B cell (primary cell): ENCODE data around the gene RORC. TPM values are rescaled to one million over a fixed set of nuclear protein-coding genes. Genes with fewer than 3 reads are reported as not detected.

Experiments
- ATAC-seq: fragments of 200-7000 bp; cut with Tn5 transposase; one replicate; pipeline ENCODE4 v1.10.0; 2021; ENCODE audit warnings: low read depth, mild to moderate bottlenecking, moderate number of reproducible peaks, moderate library complexity
- CTCF ChIA-PET: fragments of 350-600 bp; sonication (Branson Sonifier 250); formaldehyde crosslinking; loops from one replicate; lab custom pipeline; 2021; ENCODE audit warnings: antibody characterized with exemption, inconsistent platforms; lab: Charles Lee
- POLR2A ChIA-PET: fragments of 350-600 bp; sonication (Branson Sonifier 250); formaldehyde crosslinking; loops from one replicate; lab custom pipeline; 2021; ENCODE audit warnings: antibody characterized with exemption; lab: Charles Lee
- DNase-seq: peaks from one replicate; pipeline ENCODE4 v3.0.0; 2013
- H2AFZ ChIP-seq: 2 replicates; pipeline ENCODE4 v1.6.1; 2012; ENCODE audit warnings: mild to moderate bottlenecking, low read depth, low read length; ENCODE audit not compliant: insufficient read depth, poor library complexity, severe bottlenecking
- H3K27ac ChIP-seq, 2 donors: 1 replicate in 1 of 2; 2 replicates in 1 of 2; pipeline ENCODE4 v1.5.1; 2012 to 2013; ENCODE audit warnings: low read length in 2 of 2, mild to moderate bottlenecking in 2 of 2, moderate library complexity in 1 of 2
- H3K27me3 ChIP-seq, 4 experiments: fragments of 200-600 bp in 1 of 4; sonication (generic) in 1 of 4; replicated peaks in 1 of 4; 1 replicate in 2 of 4; 2 replicates in 2 of 4; pipeline versions ENCODE4 v1.6.1 to v1.7.0; 2013 to 2016; ENCODE audit warnings: low read length in 3 of 4, mild to moderate bottlenecking in 2 of 4, mixed read lengths in 1 of 4, moderate library complexity in 1 of 4; ENCODE audit not compliant: insufficient read depth in 4 of 4, control insufficient read depth in 3 of 4; ENCODE audit errors: control extremely low read depth in 1 of 4
- H3K36me3 ChIP-seq, 2 experiments: replicated peaks in 1 of 2; 1 replicate in 1 of 2; 2 replicates in 1 of 2; pipeline versions ENCODE4 v1.6.1 to v1.7.1; 2013; ENCODE audit warnings: low read length in 1 of 2; ENCODE audit not compliant: insufficient read depth in 2 of 2, control insufficient read depth in 1 of 2; ENCODE audit errors: control extremely low read depth in 1 of 2, extremely low read depth in 1 of 2
- H3K4me1 ChIP-seq, 2 donors: fragments of 200-600 bp in 1 of 2; sonication (generic) in 1 of 2; 1 replicate in 1 of 2; 2 replicates in 1 of 2; pipeline versions ENCODE4 v1.5.1 to v1.6.1; 2013 to 2017; ENCODE audit warnings: low read length in 2 of 2; ENCODE audit not compliant: control insufficient read depth in 2 of 2, insufficient read depth in 2 of 2
- H3K4me2 ChIP-seq: replicated peaks from 2 replicates; pipeline ENCODE3; 2012; ENCODE audit warnings: mild to moderate bottlenecking, low read depth, low read length; ENCODE audit not compliant: poor library complexity, severe bottlenecking
- H3K4me3 ChIP-seq, 5 experiments: fragments of 200-600 bp in 1 of 5; sonication (generic) in 1 of 5; 1 replicate in 3 of 5; 2 replicates in 2 of 5; pipeline versions ENCODE4 v1.5.1 to v1.7.0; 2011 to 2016; ENCODE audit warnings: low read length in 4 of 5, mild to moderate bottlenecking in 4 of 5, low read depth in 2 of 5, control low read depth in 1 of 5, moderate library complexity in 1 of 5; ENCODE audit not compliant: insufficient read depth in 1 of 5; ENCODE audit errors: control extremely low read depth in 1 of 5, extremely low read depth in 1 of 5
- H3K79me2 ChIP-seq: fragments of 200-600 bp; sonication (generic); one replicate; pipeline ENCODE4 v1.6.0; 2016; ENCODE audit warnings: low read length; ENCODE audit not compliant: control insufficient read depth, insufficient read depth
- H3K9ac ChIP-seq: fragments of 200-600 bp; sonication (generic); 2 replicates; pipeline ENCODE4 v1.6.1; 2017; ENCODE audit warnings: mild to moderate bottlenecking, low read length, moderate library complexity
- H3K9me3 ChIP-seq, 3 donors: one replicate each; pipeline versions ENCODE4 v1.6.1 to v1.7.1; 2013; ENCODE audit warnings: low read length in 2 of 3; ENCODE audit not compliant: control insufficient read depth in 2 of 3, insufficient read depth in 1 of 3; ENCODE audit errors: control extremely low read depth in 1 of 3
- H4K20me1 ChIP-seq: 2 replicates; pipeline ENCODE4 v1.6.0; 2012; ENCODE audit warnings: mild to moderate bottlenecking, low read length; ENCODE audit not compliant: insufficient read depth, control insufficient read depth, poor library complexity, severe bottlenecking
- H3K27ac Mint-ChIP-seq: one replicate; pipeline ENCODE4 v1.8.0; 2021; ENCODE audit warnings: mixed read lengths
- H3K27me3 Mint-ChIP-seq: one replicate; pipeline ENCODE4 v1.8.0; 2021; ENCODE audit warnings: mixed read lengths
- H3K4me1 Mint-ChIP-seq: one replicate; pipeline ENCODE4 v1.8.0; 2021; ENCODE audit warnings: mixed read lengths
- H3K4me3 Mint-ChIP-seq: one replicate; pipeline ENCODE4 v1.8.0; 2021; ENCODE audit warnings: mixed read lengths
- H3K9me3 Mint-ChIP-seq: one replicate; pipeline ENCODE4 v1.8.0; 2022; ENCODE audit warnings: mixed read lengths; ENCODE audit not compliant: insufficient read depth
- CTCF ChIP-seq: fragments of 200-600 bp; IDR thresholded peaks from one replicate; pipeline ENCODE4 v1.8.0; 2022; ENCODE audit warnings: antibody characterized with exemption, mild to moderate bottlenecking
- EZH2 ChIP-seq: IDR thresholded peaks from 2 replicates; pipeline ENCODE4 v1.6.1; 2012; ENCODE audit warnings: borderline replicate concordance, low read depth, mild to moderate bottlenecking, moderate library complexity, low read length; ENCODE audit not compliant: insufficient read depth, poor library complexity, severe bottlenecking
- WGBS: methylation state at CpG from one replicate; pipeline ENCODE4 v1.1.5; 2013; ENCODE audit warnings: missing lambda C conversion rate; ENCODE audit not compliant: insufficient coverage; 5-methylcytosine and 5-hydroxymethylcytosine counted together
- intact Hi-C: fragments of 100-400 bp; cut with micrococcal nuclease; formaldehyde crosslinking; loops from one replicate; pipeline ENCODE4 v1.10.0; 2022
- polyA plus RNA-seq: library from polyadenylated mRNA; depleted of rRNA; stranded (reverse); fragments of >200 nt; gene quantifications from 2 replicates; pipeline ENCODE4 v1.2.3, GENCODE V29; 2012
- total RNA-seq, 2 donors: library from RNA; stranded (reverse); fragments of 120-200 nt in 1 of 2; gene quantifications; 1 replicate in 1 of 2; 2 replicates in 1 of 2; pipeline versions ENCODE4 v1.2.3 to v1.2.4, GENCODE V29; 2013 to 2022

Gene RORC
- total and polyA plus RNA-seq, 2 donors (not counting 1 experiment from before 2014, with no cell fraction given): 0.15 TPM; not detected in 1

GRCh38 chr1:151852733-151853132 lies 21.1 kb upstream of the RORC start:
- Histone ChIP-seq H3K9me3 (no peaks in the 10 kb centered on the region), H2AFZ (no peak overlapping the region), H3K4me2 (no peak overlapping the region), H3K27me3 (peaks cover 0 to 9% (median 0%) of the 10 kb centered on the region in 4 experiments), H3K79me2 (no peaks in the 10 kb centered on the region), H3K9ac (no peak overlapping the region), H3K4me1 (no peaks in the 10 kb centered on the region), H3K4me3 (no peak overlapping the region), H3K36me3 (no peaks in the 10 kb centered on the region), H4K20me1 (no peaks in the 10 kb centered on the region), H3K27ac (no peak overlapping the region)
- Mint-ChIP-seq H3K9me3 (no peaks in the 10 kb centered on the region), H3K4me3 (no peak overlapping the region), H3K27me3 (peaks cover 12% of the 10 kb centered on the region), H3K27ac (no peak overlapping the region), H3K4me1 (no peaks in the 10 kb centered on the region)
- TF ChIP-seq EZH2: no peak
- no peak for TF ChIP-seq CTCF
- no peak for DNase-seq
- ChIA-PET CTCF (no interaction called here), POLR2A (no interaction called here)
- WGBS: 100% methylated on average over 4 of the region's 4 CpGs
- intact Hi-C loops: no loop called here
- no peak for ATAC-seq

GRCh38 chr1:151851886-151852285 lies 20.3 kb upstream of the RORC start:
- peaks cover 0 to 9% (median 0%) of the 10 kb centered on the region in 4 experiments for H3K27me3 ChIP-seq
- 92% methylated on average over 8 of the region's 8 CpGs for WGBS
- ChIA-PET CTCF (no interaction called here), POLR2A (no interaction called here)
- H4K20me1 ChIP-seq: no peaks in the 10 kb centered on the region
- TF ChIP-seq EZH2: no peak
- no peak for TF ChIP-seq CTCF
- no peaks in the 10 kb centered on the region for H3K79me2 ChIP-seq
- no peak for DNase-seq
- no peak overlapping the region for H2AFZ ChIP-seq
- H3K4me1 ChIP-seq: no peaks in the 10 kb centered on the region
- no peak overlapping the region for H3K27ac Mint-ChIP-seq
- H3K4me3 Mint-ChIP-seq: no peak overlapping the region
- H3K9ac ChIP-seq: no peak overlapping the region
- H3K4me1 Mint-ChIP-seq: no peaks in the 10 kb centered on the region
- H3K36me3 ChIP-seq: no peaks in the 10 kb centered on the region
- no peak overlapping the region for H3K27ac ChIP-seq
- H3K4me3 ChIP-seq: no peak overlapping the region
- no peak for ATAC-seq
- H3K9me3 ChIP-seq: no peaks in the 10 kb centered on the region
- intact Hi-C loops: no loop called here
- no peak overlapping the region for H3K4me2 ChIP-seq
- H3K27me3 Mint-ChIP-seq: peaks cover 12% of the 10 kb centered on the region
- no peaks in the 10 kb centered on the region for H3K9me3 Mint-ChIP-seq
